ENCODE results near the gene ATP5IF1. TPM values are rescaled to one million over a fixed set of nuclear protein-coding genes. Genes with fewer than 3 reads are reported as not detected.

The ATP5IF1 gene
- total and polyA plus RNA-seq, 2 donors (not counting 1 experiment from before 2014, with no cell fraction given): 88.1 to 128 TPM

DNA sequence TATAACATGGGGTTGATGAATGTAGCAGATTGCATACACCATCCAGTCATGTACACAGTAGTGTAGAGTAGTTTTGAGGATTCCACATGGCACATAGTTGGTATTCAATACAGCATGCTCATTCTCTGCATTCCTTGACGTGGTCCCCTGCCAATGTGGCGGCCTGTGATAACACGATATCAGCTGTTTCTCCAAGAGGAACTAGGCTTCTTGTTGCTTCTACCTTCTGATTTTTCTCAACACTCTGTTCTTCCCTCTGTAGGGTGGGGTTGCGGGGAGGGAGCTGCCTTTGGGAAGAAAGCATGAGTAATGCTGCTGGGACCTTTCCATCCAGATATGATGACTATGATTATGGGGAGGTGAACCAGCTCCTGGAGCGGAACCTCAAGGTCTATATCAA, 42.8 kb downstream of the ATP5IF1 start:
- TF ChIP-seq, protein P1, sequence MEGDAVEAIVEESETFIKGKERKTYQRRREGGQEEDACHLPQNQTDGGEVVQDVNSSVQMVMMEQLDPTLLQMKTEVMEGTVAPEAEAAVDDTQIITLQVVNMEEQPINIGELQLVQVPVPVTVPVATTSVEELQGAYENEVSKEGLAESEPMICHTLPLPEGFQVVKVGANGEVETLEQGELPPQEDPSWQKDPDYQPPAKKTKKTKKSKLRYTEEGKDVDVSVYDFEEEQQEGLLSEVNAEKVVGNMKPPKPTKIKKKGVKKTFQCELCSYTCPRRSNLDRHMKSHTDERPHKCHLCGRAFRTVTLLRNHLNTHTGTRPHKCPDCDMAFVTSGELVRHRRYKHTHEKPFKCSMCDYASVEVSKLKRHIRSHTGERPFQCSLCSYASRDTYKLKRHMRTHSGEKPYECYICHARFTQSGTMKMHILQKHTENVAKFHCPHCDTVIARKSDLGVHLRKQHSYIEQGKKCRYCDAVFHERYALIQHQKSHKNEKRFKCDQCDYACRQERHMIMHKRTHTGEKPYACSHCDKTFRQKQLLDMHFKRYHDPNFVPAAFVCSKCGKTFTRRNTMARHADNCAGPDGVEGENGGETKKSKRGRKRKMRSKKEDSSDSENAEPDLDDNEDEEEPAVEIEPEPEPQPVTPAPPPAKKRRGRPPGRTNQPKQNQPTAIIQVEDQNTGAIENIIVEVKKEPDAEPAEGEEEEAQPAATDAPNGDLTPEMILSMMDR (IDR thresholded peaks at IDR 0.05): no peak
- TF ChIP-seq EZH2 (IDR thresholded peaks at IDR 0.05; ENCODE audit: borderline replicate concordance, insufficient read depth, low read depth, low read length, poor library complexity, severe bottlenecking): no peak
- H3K27me3 ChIP-seq (replicated peaks in 1 of 4; ENCODE audit: control extremely low read depth in 1 of 4, control insufficient read depth in 3 of 4, insufficient read depth in 4 of 4, low read length in 3 of 4): no peaks in the 10 kb centered on the region
- Mint-ChIP-seq H3K27ac (no peak overlapping the region), H3K4me3 (no peak overlapping the region), H3K4me1 (no peaks in the 10 kb centered on the region), H3K9me3 (ENCODE audit: insufficient read depth) (no peaks in the 10 kb centered on the region), H3K27me3 (no peaks in the 10 kb centered on the region)
- no peak overlapping the region for H3K9ac ChIP-seq (ENCODE audit: low read length)
- H3K4me2 ChIP-seq (replicated peaks; ENCODE audit: low read depth, low read length, poor library complexity, severe bottlenecking): no peak overlapping the region
- no peak overlapping the region for H3K4me3 ChIP-seq (ENCODE audit: control extremely low read depth in 1 of 5, extremely low read depth in 1 of 5, insufficient read depth in 1 of 5, low read depth in 2 of 5, low read length in 4 of 5)
- H3K36me3 ChIP-seq (replicated peaks in 1 of 2; ENCODE audit: control extremely low read depth in 1 of 2, control insufficient read depth in 1 of 2, extremely low read depth in 1 of 2, insufficient read depth in 2 of 2, low read length in 1 of 2): peaks cover 3 to 35% of the 10 kb centered on the region in 2 experiments
- ChIA-PET POLR2A (interaction anchor here (0.6 kb wide), 1 partner anchor 22 kb away, joined by 3 read pairs; no protein-coding TSS in a partner anchor), CTCF (interaction anchor here (0.6 kb wide), 1 partner anchor 30 kb away, joined by 3 read pairs; no protein-coding TSS in a partner anchor)
- no peaks in the 10 kb centered on the region for H4K20me1 ChIP-seq (ENCODE audit: control insufficient read depth, insufficient read depth, low read length, poor library complexity, severe bottlenecking)
- no peak for ATAC-seq (ENCODE audit: low read depth)
- no peak for DNase-seq
- H3K27ac ChIP-seq (ENCODE audit: low read length in 2 of 2): no peak overlapping the region
- no peaks in the 10 kb centered on the region for H3K9me3 ChIP-seq (ENCODE audit: control extremely low read depth in 1 of 3, control insufficient read depth in 2 of 3, insufficient read depth in 1 of 3, low read length in 2 of 3)
- no peaks in the 10 kb centered on the region for H3K79me2 ChIP-seq (ENCODE audit: control insufficient read depth, insufficient read depth, low read length)
- H2AFZ ChIP-seq (ENCODE audit: insufficient read depth, low read depth, low read length, poor library complexity, severe bottlenecking): no peak overlapping the region
- intact Hi-C loops (cut with micrococcal nuclease): no loop called here
- 100% methylated on average over 1 of the region's 5 CpGs for WGBS (ENCODE audit: insufficient coverage)
- no peaks in the 10 kb centered on the region for H3K4me1 ChIP-seq (ENCODE audit: control insufficient read depth in 2 of 2, insufficient read depth in 2 of 2, low read length in 2 of 2)

DNA sequence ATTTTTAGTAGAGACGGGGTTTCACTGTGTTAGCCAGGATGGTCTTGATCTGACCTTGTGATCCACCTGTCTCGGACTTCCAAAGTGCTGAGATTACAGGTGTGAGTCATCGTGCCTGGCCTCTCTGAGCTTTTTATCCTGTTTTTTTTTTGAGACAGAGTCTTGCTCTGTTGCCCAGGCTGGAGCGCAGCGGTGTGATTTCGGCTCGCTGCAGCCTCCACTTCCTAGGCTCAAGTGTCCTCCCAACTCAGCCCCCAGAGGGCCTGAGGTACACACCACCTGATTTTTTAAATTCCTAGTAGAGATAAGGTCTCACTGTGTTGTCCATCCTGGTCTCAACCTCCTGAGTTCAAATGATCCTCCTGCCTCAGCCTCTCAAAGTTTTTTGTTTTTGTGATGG, 43.8 kb downstream of the ATP5IF1 start:
- CTCF ChIA-PET: no interaction called here
- H3K4me1 Mint-ChIP-seq: no peaks in the 10 kb centered on the region

More for the DNA sequence above, 43.8 kb downstream of the ATP5IF1 start:
- no peaks in the 10 kb centered on the region for H3K27me3 Mint-ChIP-seq
- no peak overlapping the region for H3K27ac Mint-ChIP-seq
- Histone ChIP-seq H3K4me3 (ENCODE audit: control extremely low read depth in 1 of 5, extremely low read depth in 1 of 5, insufficient read depth in 1 of 5, low read depth in 2 of 5, low read length in 4 of 5) (no peak overlapping the region), H3K27me3 (replicated peaks in 1 of 4; ENCODE audit: control extremely low read depth in 1 of 4, control insufficient read depth in 3 of 4, insufficient read depth in 4 of 4, low read length in 3 of 4) (no peaks in the 10 kb centered on the region), H3K36me3 (replicated peaks in 1 of 2; ENCODE audit: control extremely low read depth in 1 of 2, control insufficient read depth in 1 of 2, extremely low read depth in 1 of 2, insufficient read depth in 2 of 2, low read length in 1 of 2) (peaks cover 3 to 25% of the 10 kb centered on the region in 2 experiments), H3K4me1 (ENCODE audit: control insufficient read depth in 2 of 2, insufficient read depth in 2 of 2, low read length in 2 of 2) (no peaks in the 10 kb centered on the region), H3K27ac (ENCODE audit: low read length in 2 of 2) (no peak overlapping the region), H4K20me1 (ENCODE audit: control insufficient read depth, insufficient read depth, low read length, poor library complexity, severe bottlenecking) (no peaks in the 10 kb centered on the region), H3K9me3 (ENCODE audit: control extremely low read depth in 1 of 3, control insufficient read depth in 2 of 3, insufficient read depth in 1 of 3, low read length in 2 of 3) (no peaks in the 10 kb centered on the region), H2AFZ (ENCODE audit: insufficient read depth, low read depth, low read length, poor library complexity, severe bottlenecking) (no peak overlapping the region), H3K9ac (ENCODE audit: low read length) (no peak overlapping the region), H3K79me2 (ENCODE audit: control insufficient read depth, insufficient read depth, low read length) (no peaks in the 10 kb centered on the region), H3K4me2 (replicated peaks; ENCODE audit: low read depth, low read length, poor library complexity, severe bottlenecking) (no peak overlapping the region)
- no peaks in the 10 kb centered on the region for H3K9me3 Mint-ChIP-seq (ENCODE audit: insufficient read depth)
- ATAC-seq (ENCODE audit: low read depth) (no peak), DNase-seq (no peak)
- no peak overlapping the region for H3K4me3 Mint-ChIP-seq
- intact Hi-C loops (cut with micrococcal nuclease): no loop called here
- POLR2A ChIA-PET: no interaction called here
- TF ChIP-seq, protein P1 (IDR thresholded peaks at IDR 0.05): no peak
- no peak for TF ChIP-seq EZH2 (IDR thresholded peaks at IDR 0.05; ENCODE audit: borderline replicate concordance, insufficient read depth, low read depth, low read length, poor library complexity, severe bottlenecking)
- 82% methylated on average over 2 of the region's 7 CpGs for WGBS (ENCODE audit: insufficient coverage)
